ENCODE measurements around the gene CCDC171.
"Not testable (repeated sequence)": the region's sequence is repeated elsewhere in the genome, so short reads cannot be mapped to it uniquely, and the experiment has no call there.

GRCh38 chr9:15527035-15527434 lies 25.8 kb upstream of the CCDC171 start:
- TF ChIP-seq, protein P1, sequence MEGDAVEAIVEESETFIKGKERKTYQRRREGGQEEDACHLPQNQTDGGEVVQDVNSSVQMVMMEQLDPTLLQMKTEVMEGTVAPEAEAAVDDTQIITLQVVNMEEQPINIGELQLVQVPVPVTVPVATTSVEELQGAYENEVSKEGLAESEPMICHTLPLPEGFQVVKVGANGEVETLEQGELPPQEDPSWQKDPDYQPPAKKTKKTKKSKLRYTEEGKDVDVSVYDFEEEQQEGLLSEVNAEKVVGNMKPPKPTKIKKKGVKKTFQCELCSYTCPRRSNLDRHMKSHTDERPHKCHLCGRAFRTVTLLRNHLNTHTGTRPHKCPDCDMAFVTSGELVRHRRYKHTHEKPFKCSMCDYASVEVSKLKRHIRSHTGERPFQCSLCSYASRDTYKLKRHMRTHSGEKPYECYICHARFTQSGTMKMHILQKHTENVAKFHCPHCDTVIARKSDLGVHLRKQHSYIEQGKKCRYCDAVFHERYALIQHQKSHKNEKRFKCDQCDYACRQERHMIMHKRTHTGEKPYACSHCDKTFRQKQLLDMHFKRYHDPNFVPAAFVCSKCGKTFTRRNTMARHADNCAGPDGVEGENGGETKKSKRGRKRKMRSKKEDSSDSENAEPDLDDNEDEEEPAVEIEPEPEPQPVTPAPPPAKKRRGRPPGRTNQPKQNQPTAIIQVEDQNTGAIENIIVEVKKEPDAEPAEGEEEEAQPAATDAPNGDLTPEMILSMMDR (IDR thresholded peaks at IDR 0.05) = not testable (repeated sequence)
- not testable (repeated sequence) for TF ChIP-seq POLR2A (IDR thresholded peaks at IDR 0.05)
